GM19023 (cell line): Measurements from ENCODE around the gene BANF2.

Source experiments
- ATAC-seq: cut with Tn5 transposase; IDR thresholded peaks from one replicate; pipeline ENCODE4 v1.9.1; 2021; ENCODE audit warnings: mild to moderate bottlenecking, moderate library complexity; ENCODE audit not compliant: unreplicated experiment

The BANF2 gene

GRCh38 chr20:17708675-17709360 lies 9.1 kb downstream of the BANF2 start:
- ATAC-seq = no peak

DNA sequence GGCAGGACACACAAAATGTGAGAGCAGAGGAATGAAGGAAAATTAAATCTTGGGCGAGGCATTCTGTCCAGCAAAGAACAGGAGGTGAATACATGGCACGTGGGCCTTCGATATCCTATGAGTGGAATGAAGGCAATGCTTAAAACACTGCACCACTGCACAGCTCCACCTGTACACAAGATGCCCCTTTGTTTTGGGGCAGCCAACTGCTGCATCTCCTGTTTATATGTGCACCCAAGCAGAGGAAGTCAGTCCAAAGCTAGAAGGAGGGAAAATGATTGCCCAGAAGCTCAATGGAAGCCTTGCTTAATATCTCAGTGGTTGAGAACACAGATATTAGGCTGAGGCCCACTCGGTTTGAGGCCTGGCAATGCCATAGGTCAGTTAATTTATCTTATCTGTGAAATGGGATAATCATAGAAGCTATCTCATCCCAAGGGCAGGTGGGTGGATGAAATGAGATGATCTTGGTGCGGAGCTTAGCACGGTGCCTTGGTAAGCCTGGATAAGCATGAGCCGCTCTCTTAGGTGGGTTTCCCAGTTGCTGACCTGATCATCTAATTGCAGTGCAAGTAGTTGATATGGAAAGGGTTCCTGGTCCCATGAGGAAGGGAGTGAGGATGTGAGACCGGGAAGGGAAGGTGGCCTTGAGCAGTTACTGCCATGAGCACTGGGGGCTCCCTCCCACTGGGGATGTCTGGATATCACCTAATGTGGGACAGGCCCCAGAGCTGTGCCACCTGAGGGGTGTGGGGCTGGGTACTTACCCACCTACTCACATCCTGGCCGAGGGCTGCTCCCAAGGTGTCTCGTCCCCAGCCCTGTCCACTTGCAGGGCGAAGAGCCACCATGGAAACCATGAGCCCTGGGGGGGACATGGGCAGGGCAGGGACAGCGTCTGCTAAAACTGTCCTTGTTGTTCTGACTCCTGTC lies 9.9 kb downstream of the BANF2 start:
- no peak for ATAC-seq

GRCh38 chr20:17710379-17711266 lies 10.9 kb downstream of the BANF2 start:
- no peak for ATAC-seq

DNA sequence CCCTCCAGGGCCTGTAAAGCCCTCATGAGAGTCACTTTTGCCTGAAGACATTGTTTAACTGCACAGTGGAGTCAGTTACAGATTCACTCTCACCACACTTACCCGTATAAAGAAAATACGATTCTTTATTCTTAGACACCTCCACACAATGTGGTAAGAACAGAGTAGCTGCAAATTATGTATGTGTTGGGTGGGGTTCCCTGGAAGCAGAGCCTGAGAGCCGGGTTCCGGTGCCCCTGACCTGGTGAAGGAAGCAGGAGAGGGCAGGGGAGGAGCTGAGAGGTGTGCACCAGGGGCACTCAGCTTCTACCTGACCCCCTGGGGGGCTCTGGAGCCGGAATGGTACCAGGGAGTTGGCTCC lies 11.5 kb downstream of the BANF2 start:
- ATAC-seq = no peak

DNA sequence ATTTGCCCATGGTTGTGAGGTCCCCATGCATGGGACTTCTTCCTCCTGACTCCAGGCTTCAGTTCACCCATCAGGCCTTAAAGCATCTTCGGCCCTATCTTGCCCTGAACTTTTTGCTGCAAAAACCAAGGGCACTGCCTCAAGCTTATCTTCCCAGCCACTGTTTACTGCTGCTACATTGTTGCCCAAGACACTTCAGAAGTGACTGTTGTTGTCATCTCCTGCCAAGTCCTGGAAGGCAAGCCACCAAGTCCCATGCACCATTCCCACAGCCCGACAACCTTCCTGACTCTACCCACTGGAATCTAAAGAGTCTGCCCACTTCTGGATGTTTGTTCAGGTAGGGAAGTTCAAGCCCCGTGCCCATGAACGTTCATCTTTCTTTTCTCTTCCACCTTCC lies 12.4 kb downstream of the BANF2 start:
- no peak for ATAC-seq

GRCh38 chr20:17712708-17713107 lies 12.9 kb downstream of the BANF2 start:
- no peak for ATAC-seq

DNA sequence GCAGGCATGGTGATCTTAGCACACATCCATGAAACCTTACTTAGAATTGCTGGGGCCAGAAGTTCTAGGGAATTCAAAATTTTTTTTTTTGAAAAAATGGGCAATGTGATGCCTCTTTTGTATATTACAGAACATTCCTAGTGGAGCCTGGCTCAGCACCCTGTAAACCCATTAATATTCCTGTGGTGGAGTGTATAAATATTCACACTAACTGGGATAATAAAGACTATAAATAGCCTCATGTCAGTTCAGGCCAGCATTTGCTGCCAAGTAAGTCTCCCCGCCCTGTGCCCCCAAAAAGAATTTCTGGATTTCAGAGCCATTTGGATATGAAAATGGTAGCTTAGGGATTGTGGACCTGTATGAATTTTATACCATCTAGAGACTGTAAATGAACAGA lies 14.8 kb downstream of the BANF2 start:
- ATAC-seq = no peak

- no peak for ATAC-seq
Measured at GRCh38 chr20:17715075-17715474, 15.3 kb downstream of the BANF2 start.

GRCh38 chr20:17716331-17716730 lies 16.6 kb downstream of the BANF2 start:
- ATAC-seq = no peak

DNA sequence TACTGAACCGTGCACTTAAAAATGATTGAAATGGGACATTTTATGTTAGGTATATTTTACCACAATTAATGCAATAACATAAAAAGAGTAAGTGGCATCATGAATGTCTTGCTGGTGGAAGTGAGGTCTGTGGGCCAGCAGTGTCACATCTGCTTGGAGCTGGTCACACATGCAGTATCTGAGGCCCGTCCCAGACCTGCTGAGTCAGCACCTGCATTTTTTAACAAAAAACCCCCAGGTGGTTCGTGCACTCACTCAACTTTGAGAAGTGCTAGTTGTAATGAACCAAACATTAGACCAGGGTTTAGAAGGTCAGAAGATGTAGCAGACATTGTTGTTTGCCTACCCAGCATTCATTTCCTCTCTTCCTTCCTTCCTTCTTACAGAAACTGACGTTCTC lies 21.0 kb downstream of the BANF2 start:
- ATAC-seq = no peak

GRCh38 chr20:17721802-17722486 lies 22.2 kb downstream of the BANF2 start:
- no peak for ATAC-seq

GRCh38 chr20:17722493-17723300 lies 22.9 kb downstream of the BANF2 start:
- no peak for ATAC-seq

DNA sequence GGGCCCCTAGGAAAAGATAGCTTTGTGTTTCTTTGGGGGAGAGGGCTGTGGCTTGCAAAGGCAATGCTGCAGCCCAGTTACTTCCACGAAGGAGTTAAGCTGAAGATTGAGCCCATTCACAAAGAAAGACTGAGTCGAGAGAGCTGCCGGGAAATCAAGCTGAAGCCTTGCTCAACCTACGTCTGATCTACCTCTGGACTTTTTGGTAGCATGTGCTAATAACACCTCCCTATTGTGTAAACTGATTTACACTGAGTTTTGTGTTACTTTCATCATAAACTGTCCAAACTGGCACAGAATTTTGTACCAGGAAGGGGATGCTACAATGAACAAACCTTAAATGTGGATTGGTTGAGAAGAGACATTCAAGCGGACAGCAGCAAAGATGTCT lies 23.5 kb downstream of the BANF2 start:
- no peak for ATAC-seq

GRCh38 chr20:17725094-17725835 lies 25.5 kb downstream of the BANF2 start:
- ATAC-seq = no peak

DNA sequence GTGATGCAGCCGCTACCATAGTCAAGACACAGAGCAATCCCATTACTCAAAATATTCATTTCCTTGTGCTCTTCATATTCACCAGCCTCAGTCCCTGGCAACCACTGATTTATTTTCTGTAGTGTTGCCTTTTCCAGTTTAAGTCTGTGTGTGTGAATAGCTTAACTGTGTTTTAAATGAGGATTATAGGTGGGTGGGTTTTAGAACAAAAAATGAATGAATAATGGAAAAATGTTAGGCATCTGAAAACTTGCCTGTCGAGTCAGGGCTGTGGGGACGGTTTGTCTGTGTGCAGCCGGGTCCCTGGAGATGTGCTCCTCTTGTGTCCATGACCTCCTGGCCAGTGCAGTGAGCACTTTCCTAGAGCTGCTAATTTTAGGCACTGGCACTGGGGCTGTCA lies 27.1 kb downstream of the BANF2 start:
- ATAC-seq = no peak

GRCh38 chr20:17727351-17727750 lies 27.6 kb downstream of the BANF2 start:
- ATAC-seq = no peak

DNA sequence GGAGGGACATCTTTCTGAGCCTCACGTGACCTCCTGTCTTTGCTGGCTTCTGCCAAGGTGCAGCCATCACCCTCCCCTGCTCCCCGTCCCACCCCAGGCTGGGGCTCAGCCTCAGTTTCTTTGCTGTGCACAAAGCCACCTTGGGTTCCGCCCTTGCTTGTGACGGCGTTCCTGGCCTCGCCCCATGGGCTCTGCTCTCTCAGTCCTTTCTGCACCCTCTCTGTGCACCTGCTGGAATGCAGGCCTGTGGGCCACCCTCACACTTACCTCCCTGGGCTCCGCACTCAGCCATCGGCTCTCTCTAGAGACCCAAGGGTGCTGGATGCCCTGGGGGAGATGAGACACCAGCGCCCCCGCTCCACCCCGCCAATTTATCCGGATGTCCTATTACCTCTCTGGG lies 28.3 kb downstream of the BANF2 start:
- no peak for ATAC-seq

DNA sequence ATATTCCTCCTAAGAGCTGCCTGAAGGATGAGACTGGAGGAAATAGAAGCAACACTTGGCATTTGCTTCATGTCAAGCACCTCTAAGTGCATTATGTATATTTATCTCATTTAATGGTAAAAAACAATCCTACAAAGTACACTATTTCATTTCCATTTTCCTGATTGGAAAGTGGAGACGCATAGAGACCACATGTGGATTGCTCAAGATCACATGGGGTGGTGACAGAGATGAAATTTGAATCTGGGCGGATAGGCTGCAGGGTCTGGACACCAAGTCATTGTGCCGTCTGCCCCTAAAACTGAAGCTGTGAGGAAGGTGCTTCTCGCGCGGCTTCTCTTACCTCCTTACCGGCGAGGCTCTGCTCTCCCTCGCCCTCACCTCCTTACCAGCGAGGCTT lies 30.3 kb downstream of the BANF2 start:
- no peak for ATAC-seq

- no peak for ATAC-seq
Measured at GRCh38 chr20:17731233-17731632, 31.5 kb downstream of the BANF2 start.
